Eye (tissue), 1 donor: Measurements from ENCODE around the gene RABGAP1L.

ENCODE experiments used
- DNase-seq: peaks from one replicate; pipeline ENCODE4 v3.0.0-alpha.2; 2015

Gene RABGAP1L

DNA sequence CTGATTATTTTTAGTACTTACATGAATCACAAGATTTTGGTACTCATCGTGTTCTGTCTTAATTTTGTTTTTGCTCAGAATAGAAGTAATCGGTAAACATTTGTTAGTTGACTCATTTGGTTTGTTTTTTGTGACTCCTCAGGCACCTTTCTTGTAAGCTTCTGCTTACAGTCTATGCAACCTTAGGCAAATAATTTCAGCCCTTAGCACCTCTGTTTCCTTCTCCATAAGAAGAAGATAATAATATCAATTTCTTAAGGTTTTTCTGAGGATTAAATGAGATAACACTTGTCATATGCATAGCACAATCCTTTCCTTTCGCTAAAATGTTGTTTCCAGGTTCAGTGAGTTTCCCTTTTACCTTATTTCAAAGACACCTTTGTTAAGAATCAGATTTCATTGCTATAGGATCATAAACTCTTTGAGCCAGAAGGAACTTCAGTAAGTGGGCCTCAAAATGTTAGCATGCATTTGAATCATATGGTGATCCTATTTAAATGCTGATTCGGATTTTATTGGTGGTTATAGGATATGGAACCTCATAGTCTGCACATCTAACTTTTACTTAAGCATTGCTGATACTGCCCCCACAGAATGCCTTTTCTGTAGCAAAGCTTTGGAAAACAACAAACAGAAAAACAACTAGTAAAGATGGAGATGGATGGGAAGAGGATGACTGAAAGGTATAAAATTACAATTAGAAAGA is 567.7 kb downstream of the RABGAP1L start:
- DNase-seq: no peak

DNA sequence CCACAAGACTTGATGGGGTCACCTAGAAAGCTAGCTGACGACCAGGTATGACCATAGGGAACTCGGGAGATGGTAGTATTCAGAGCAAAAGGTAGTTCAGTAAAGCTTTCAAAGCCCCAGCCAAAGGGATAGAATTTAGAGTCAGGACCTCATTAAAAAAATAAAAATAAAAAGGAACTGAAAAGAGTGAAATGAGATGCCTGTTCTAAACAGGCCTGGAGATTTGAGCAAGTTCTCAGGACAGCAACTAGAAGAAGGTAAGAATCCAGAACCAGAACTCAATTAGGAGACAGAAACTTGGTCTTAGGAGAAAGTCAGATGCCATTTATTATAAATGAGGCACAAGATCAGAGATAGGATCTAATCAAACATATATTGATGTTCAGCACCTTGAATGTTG is 575.0 kb downstream of the RABGAP1L start:
- DNase-seq: no peak

DNA sequence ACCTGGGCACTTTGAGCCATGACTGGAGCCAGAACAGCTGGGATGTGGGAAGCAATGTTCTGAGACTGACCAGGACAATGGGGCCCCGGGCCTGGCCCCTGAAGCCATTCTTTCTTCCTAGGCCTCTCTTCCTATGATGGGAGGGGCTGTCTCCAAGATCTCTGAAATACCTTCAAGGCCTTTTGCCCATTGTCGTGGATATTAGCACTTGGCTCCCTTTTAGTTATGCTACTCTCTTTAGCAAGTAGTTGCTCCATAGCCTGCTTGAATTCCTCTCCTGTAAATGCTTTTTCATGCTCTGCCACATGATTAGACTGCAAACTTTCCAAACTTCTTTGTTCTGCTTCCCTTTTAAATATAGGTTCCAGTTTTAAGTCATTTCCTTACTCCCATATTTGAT is 577.5 kb downstream of the RABGAP1L start:
- no peak for DNase-seq

DNA sequence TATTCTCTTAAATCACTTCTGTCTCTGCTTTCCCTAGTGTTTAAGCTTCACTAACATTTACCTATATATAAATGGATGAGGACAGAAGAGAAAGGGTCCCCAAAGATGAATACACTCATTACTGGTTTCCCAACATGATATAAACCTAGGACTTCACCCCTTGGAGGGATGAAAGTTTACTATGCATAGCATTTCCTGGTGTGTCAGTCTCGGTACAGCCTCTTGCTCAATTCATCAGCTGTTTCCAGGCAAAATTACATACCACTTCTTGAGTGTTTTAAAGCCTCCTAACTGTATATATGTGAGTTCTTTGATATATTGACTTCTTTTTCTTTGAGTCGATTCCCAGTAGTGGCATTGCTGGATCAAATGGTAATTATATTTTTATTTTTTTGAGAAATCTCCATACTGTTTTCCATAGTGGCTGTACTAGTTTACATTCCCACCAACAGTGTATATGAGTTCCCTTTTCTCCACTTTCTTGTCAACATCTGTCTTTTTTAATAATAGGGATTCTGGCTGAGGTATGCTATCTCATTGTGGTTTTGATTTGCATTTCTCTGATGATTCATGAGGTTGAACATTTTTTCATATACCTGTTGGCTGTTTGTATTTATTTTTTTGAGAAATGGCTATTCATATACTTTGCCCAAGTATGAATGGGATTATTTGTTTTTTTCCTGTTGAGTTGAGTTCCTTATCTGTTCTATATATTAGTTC is 581.1 kb downstream of the RABGAP1L start:
- DNase-seq: no peak

DNA sequence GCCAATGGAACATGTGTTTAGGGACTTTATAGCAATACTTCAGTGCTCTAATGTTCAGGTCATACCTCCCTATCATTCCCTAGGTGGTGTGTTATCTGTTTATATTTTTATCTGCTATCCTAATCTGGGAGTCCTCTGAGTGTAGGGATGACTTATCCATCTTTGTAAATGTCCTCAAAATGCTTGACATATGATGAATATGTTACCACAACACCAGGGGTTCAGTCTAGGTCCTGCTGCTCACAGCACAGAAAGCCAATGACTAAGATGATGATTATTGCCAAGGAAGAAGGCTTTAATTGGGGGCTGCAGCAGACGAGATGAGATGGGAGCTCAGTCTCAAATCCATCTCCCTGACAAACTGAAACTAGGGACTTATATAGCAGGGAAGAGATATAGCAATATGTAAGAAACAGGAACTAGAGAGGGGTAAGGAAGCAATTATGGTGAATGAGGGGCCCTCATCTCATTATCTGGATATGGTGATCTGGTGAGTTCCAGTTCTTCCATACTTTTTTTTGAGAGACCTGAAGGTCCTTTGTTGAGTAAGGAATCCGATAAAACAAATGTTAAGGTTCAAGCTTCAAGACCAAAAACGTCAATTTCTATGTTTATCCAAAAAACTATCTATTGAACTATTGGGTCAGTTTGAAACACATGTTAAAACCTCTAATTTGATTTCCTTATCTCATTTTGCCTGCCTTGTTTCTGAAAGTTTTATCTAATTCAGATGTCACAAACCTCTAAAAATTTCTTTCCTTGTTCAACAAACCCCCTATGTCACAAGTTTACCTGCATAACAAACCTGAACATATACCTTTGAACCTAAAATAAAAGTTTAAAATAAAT is 583.7 kb downstream of the RABGAP1L start:
- no peak for DNase-seq

DNA sequence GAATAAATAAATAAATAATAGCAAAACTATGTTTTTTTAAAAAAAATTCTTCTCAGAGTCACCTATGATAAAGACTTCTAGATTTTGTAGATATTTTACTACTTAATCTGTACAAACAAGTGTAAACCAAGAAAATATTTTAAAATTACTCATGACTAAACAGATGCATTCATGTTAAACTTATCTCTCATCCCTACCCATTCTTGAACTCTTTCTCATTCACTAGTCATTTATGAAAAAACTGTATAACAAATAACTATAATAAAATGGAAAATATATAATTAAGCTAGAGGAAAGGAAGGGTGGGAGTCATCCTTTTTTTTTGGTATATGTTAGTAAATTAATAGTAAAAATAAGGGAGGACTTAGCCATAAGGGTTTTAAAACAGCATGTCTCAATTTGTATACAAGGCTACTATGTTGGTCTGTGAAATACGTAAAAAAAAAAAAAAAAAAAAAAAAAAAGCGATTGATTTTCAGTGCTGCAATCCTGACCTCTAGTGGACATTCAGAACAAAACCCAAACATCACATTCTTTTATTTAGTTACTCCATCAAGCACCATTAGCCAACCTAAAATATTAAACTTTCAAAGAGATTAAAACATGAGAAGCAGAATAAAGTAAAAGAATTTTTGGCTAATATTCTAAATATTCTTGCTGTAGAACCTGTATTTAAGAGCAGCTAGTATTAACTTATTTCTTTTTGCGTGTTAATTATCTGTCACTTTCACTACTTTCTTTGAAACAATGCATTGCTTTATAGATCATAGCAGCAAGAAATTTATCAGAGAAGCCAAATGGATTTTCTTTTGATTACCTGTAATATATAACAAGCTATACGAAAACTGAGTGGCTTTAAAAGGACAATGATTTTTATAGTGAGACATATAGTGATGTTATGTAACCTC is 584.6 kb downstream of the RABGAP1L start:
- DNase-seq: peak; percentile 72

DNA sequence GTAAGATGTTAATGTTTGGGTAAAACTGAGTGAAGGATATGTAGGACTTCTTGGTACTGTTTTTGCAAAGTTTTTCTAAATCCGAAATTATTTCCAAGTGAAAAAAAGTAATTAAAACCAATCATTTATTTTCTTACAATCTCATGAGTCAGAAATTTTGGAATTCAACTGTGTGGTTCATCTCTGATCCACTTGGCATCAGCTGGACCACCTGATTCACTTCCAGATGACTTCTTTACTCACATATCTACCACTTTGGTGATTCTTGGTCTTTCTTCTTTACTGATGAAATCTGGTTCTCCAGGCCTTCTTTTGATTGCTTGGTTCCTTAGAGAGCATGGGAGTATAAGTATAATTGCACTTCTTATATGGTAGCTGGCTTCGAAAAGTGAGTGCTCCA is 585.6 kb downstream of the RABGAP1L start:
- no peak for DNase-seq

DNA sequence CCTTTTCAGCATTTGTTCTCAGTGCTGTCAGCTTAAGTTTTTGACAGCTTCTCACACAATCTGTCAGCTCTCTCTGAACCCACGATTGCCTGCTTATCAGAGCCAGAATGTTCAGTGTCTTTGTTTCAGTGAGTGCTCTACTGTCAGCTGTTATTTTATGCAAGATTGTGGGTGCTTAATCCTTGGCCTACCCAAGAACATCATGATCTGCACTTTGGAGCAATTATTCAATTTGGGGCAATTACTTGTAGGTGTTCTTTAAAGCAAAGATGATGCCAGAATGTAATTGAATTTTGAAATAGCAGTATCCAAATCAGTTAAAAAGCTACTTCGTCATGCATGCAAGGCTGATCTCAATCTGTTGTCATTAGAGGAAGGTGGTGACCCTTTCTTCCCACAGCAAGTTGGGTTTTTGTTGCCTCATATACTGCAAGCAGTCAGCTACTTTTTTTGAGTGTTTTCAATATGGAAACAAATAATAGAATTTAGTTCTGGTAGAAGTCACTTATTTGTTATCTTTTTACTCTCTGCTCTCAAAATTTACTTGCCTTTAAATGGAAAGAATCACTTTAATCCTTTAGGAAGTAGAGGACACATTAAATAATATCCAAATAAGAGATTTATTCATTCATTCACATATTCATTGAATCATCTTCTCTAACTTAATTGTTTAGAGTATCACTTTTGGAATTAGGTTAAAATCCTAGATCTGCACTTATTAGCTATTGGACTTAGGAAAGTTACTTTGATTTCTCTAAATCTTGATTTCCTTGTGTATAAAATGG is 586.9 kb downstream of the RABGAP1L start:
- DNase-seq: peak; percentile 30

DNA sequence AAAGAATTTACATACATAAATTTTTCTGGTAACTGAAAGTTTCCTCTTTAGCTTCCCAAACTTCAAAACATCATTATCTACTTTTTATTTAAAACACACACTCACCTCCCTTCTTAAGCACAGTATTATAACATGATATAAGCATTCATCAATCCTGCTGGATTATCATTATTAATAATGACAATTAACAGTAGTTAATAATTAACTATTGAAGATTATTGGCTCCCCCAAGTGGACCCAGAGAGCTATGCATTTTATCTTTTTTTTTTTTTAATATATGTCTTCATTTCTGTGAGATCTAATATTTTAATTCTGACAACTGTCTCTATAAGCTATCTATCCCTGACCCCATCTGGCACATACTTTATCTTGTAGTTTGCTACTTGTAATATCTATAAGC is 588.3 kb downstream of the RABGAP1L start:
- DNase-seq: no peak

DNA sequence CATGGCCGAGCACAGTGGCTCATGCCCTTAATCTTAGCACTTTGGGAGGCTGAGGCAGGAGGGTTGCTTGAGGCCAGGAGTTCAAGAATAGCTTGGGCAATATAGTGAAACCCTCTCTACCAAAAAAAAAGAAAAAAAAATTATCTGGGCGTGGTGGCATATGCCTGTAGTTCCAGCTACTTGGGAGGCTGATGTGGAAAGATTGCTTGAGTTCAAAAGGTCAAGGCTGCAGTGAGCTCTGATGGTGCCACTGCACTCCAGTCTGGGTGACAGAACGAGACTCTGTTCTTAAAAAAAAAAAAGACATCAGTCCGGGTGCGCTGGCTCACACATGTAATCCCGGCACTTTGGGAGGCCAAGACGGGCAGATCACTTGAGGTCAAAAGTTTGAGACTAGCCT is 589.3 kb downstream of the RABGAP1L start:
- DNase-seq: no peak

DNA sequence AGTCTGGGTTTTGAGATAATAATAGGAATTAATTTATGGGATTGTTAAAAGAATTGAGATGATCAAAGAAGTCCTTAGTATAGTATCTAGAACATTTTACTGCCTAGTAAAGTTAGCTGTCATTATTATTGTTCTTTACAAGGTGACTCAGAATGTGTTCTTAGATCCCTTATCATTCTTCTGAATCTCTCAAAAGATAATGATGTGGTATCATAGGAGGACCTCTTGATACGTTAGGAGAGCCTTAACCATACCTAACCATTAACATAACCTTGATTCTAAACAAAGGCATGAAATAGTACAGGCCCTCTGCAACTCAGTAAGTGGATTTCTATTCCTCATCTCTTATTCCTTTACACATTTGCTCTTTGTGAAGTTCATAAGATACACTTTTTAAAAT is 593.8 kb downstream of the RABGAP1L start:
- no peak for DNase-seq

DNA sequence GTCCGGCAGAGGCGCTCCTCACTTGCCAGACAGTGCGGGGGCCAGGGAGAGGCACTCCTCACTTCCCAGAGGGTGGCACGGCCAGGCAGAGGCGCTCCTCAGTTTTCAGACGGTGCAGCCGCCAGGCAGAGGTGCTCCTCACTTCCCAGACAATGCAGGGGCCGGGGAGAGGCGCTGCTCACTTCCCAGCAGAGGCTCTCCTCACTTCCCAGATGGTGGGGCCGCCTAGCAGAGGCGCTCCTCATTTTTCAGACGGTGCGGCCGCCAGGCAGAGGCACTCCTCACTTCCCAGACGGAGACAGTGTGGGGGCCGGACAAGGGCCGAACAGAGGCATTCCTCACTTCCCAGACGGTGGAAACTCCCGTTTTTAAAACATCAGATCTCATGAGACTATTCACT is 602.0 kb downstream of the RABGAP1L start:
- DNase-seq: no peak

DNA sequence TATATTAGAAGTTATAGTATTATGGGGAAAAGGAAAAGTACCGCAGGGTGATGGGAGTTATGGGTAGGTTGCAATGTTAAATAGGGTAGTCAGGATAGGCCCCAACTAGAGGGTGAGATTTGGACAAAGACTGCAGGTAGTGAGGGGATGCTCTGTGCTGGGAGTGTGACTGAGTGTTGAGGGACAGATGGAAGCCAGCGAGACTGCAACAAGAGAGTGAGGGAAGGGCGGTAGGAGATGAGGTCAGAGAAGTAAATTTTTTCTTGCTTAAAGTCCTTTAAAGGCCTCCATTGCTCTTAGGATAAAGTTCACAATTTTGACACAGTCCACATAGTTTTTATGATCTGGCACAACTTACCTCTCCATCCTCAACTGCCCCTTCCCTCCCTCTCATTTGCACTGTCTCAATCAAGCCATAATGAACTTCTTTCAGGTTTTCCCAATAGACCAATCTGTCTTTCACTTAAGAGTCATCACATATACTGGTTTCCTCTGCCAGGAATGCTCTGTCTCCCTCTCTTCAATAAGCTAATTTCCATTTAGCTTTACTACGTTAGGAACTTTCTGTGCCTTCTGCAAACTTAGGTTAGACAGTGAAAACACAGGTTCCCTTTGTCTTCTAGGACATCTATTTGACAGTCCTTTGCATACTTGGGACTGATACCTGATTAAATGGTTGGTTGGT is 602.7 kb downstream of the RABGAP1L start:
- DNase-seq: no peak

DNA sequence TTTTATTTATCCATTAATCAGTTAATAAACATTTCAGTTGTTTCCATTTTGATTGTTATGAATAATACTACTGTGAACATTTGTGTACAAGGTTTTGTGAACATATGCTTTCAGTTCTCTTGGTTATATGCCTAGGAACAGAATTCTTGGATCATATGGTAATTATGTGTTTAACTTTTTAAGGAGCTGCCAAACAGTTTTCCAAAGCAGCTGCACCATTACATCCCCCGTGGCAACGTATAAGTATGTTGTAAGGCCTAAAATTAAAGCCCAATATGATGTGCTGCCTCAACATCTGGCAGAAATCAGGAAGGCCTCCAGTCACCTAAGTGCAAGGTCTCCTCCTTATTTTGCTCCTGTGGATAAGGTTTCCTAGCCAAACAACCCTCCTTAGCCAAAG is 604.9 kb downstream of the RABGAP1L start:
- DNase-seq: no peak

DNA sequence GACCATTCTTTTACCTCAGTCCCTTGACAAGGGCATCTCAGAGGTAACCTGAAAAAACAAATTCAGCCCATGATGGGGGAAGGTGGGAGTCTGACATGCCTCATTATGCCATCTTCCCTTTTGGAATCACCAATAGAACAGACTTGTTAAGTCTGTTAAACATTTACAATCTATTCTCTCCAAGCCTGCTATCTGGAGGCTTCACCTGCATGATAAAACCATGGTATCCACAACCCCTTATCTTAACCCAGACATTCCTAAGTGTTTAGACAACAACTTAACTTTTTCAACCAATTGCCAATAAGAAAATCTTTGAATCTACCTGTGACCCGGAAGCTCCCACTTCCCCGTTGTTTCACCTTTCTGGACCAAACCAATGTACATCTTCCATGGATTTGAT is 607.4 kb downstream of the RABGAP1L start:
- DNase-seq: no peak

DNA sequence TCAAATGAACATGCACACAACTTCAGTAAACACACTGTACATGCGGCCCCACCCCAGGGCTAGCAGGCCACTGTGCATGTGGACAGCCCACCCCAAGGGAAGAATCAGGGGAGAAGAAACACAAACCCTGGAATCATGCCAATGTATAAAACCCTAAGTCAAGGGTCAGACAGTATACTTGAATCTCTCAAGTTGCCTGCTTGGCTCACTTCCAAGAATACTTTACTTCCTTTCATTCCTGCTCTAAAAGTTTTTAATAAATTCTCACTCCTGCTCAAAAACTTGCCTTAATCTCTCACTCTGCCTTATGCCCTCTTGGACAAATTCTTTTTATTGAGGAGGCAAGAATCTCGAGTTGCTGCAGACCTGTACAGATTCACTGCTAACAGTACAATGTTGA is 609.2 kb downstream of the RABGAP1L start:
- no peak for DNase-seq

DNA sequence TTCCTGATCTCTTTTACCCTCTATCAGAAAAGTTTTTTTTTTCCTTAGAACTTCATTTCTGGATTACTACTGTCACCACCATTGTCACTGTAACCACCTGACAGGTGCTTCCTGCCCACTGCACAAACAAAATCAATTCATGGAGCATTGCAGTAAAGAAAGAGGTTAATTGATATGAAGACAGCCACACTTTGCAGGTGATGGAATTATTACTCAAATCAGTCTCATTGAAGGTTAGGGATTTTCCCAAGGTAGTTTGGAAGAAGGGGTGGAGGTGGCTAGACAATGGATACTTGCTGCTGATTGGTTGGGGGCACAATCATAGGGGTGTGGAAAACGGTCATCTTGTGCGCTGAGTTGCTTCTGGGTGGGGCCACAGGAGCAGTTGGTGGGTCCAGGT is 609.6 kb downstream of the RABGAP1L start:
- no peak for DNase-seq

DNA sequence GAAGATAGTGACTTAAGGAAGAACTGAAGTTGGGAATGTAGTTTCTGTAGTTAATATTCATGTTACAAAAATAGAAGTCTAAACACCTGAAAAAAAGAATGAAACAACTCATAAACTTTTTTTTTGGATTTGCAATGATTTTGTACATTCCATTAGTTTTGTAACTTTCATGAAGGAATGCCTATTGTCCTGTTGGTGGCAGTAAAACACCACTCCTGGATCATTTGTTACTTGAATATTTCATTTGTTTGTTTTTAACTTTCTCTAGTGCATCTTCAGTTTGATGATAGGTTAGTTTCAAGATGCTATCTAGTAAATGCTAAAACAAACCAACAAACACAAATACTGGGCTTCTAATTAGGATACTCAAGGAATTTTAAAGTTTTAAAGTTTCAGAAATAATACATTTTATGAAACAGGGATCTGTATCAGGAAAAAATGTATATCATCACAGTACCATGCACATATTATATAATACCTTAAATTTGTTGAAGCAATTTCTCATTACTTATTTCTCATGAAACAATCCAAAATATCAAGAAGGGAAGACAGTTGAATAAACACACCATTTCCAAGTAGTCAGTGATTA is 610.7 kb downstream of the RABGAP1L start:
- DNase-seq: peak; percentile 74

DNA sequence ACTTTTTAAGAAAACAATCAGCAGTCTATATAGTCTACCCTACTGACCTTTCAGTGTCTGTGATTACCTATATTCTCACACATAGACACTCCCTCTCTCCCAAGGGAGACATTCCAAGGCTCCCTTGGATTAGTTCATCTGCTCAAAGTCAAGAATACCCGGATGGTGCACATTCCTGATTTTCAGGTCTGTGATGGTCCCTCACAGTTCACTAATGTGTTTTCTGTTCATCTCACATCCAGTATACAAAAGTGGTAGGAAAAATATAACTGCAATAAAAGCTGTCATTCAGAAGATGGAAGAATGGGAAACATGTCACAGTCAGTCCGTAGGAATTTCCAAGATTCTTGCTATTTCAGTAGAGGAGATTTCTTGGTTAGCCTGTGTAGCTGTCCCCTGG is 616.3 kb downstream of the RABGAP1L start:
- no peak for DNase-seq

DNA sequence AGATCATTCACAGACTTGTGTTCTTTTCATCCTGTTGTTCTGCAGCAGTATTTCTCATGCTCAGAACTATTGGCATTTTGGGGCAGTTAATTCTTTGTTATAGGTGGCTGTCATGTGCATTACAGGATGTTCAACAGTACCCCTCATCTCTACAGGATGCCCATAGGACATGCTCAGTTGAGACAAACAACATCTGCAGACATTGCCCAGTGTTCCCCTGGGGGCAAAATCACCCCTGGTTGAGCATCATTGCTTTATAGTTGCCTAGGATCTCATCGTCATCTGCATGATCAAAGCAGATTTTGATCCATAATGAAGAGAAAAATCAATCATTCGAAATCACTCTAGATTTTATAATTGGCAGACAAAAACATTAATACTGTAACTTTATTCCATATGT is 617.9 kb downstream of the RABGAP1L start:
- DNase-seq: peak; percentile 16

DNA sequence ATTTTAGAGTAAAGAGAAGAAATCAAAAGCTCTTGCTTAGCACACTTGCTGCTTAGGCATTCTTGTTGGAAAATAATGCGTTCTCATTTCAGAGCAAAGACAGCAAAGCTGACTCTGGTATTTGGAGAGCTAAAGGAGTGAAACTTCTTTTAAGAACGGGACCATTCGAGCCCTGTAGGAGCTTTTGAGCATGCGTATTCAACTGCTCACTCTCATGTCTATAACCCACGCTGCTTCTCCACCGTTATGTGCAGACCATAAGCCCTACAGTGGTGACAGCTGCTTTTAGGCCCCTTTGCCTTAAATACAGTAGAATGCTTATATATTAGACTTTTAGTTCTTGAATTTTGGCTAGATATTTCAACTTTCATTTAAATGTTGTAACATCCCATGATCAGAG is 626.2 kb downstream of the RABGAP1L start:
- DNase-seq: no peak
